Measurements from ENCODE around the gene PKP4. TPM values are rescaled to one million over a fixed set of nuclear protein-coding genes. Genes with fewer than 3 reads are reported as not detected.

PKP4 gene
- total RNA-seq, 1 experiment from 2014 or later: 55.2 TPM

GRCh38 chr2:158410132-158410531 is 46.6 kb upstream of the PKP4 start:
- no peak for DNase-seq (ENCODE audit: low read depth, low spot score)
- H3K4me3 ChIP-seq (replicated peaks in 1 of 2; ENCODE audit: low read depth in 1 of 2, low read length in 2 of 2): no peak overlapping the region
- no TSS peak for BruUV-seq (replicated peaks)
- H3K36me3 ChIP-seq (ENCODE audit: control insufficient read depth in 1 of 2, insufficient read depth in 2 of 2, low read length in 2 of 2): no peaks in the 10 kb centered on the region
- intact Hi-C loops (cut with micrococcal nuclease): no loop called here
- H3K4me2 ChIP-seq (ENCODE audit: low read length): no peak overlapping the region
- no peak overlapping the region for H3K27ac ChIP-seq (ENCODE audit: low read depth, low read length)
- TF ChIP-seq ATF3 (IDR thresholded peaks at IDR 0.05) (no peak), ELF1 (IDR thresholded peaks at IDR 0.05; ENCODE audit: borderline replicate concordance, low read depth) (no peak), JUND (IDR thresholded peaks at IDR 0.05) (no peak), MAX (IDR thresholded peaks at IDR 0.05) (no peak), SP1 (IDR thresholded peaks at IDR 0.05; ENCODE audit: low read depth) (no peak), REST (IDR thresholded peaks at IDR 0.05; ENCODE audit: low read depth) (no peak), RAD21 (IDR thresholded peaks at IDR 0.05; ENCODE audit: low read depth) (no peak), SRF (IDR thresholded peaks at IDR 0.05; ENCODE audit: low read depth) (no peak)
- H3K9ac ChIP-seq (ENCODE audit: low read length): no peak overlapping the region
- H4K20me1 ChIP-seq (ENCODE audit: insufficient read depth): no peaks in the 10 kb centered on the region
- CTCF ChIA-PET: no interaction called here
- RAD21 ChIA-PET (ENCODE audit: low non-redundant PET in 1 of 2, low total read pairs in 2 of 2, uncharacterized antibody in 2 of 2, unreplicated experiment in 2 of 2): no interaction called here
- H3K9me3 ChIP-seq (ENCODE audit: control insufficient read depth in 1 of 2, insufficient read depth in 1 of 2, low read depth in 1 of 2, low read length in 2 of 2): no peaks in the 10 kb centered on the region
- H3K4me1 ChIP-seq (ENCODE audit: control insufficient read depth in 1 of 2, insufficient read depth in 2 of 2, low read length in 2 of 2): no peaks in the 10 kb centered on the region
- POLR2A ChIA-PET: no interaction called here
- no peaks in the 10 kb centered on the region for H3K9me2 ChIP-seq (ENCODE audit: insufficient read depth)
- H3K79me2 ChIP-seq (ENCODE audit: insufficient read depth, low read length): no peaks in the 10 kb centered on the region
- H3K27me3 ChIP-seq (ENCODE audit: insufficient read depth, low read length): no peaks in the 10 kb centered on the region
- H2AFZ ChIP-seq (ENCODE audit: low read depth, low read length, poor library complexity, severe bottlenecking): no peak overlapping the region
- no peak for ATAC-seq

All from HCT116 (cell line).